ENCODE data around the gene PTGIS. TPM values are rescaled to one million over a fixed set of nuclear protein-coding genes. Genes with fewer than 3 reads are reported as not detected.

The PTGIS gene
- total RNA-seq, 1 experiment from 2014 or later = 26.9 TPM

GRCh38 chr20:49484180-49485140 lies 83.5 kb downstream of the PTGIS start:
- H3K4me3 ChIP-seq = peak overlapping the region; percentile 59
- H3K4me2 ChIP-seq = peak overlapping the region; percentile 88
- H3K4me1 ChIP-seq (replicated peaks; ENCODE audit: insufficient read depth) = 0 out of 2 replicates have a peak, but pooled peaks cover 6% of the 10 kb centered on the region
- no TSS peak for BruUV-seq (replicated peaks)
- CTCF ChIA-PET = interaction anchor here (0.5 to 1.5 kb wide), 10 partner anchors 10 to 404 kb away, joined by 3 to 9 read pairs (median 4); no protein-coding TSS in a partner anchor
- H2AFZ ChIP-seq = peak overlapping the region; percentile 74
- no peaks in the 10 kb centered on the region for H3K79me2 ChIP-seq (ENCODE audit: low read depth)
- DNase-seq = peak; percentile 64 to 80
- no peak overlapping the region for H3K27ac ChIP-seq
- no peaks in the 10 kb centered on the region for H3K36me3 ChIP-seq (ENCODE audit: low read depth)
- H3K27me3 ChIP-seq (ENCODE audit: insufficient read depth, low read depth) = peaks cover 41% of the 10 kb centered on the region
- intact Hi-C loops (cut with micrococcal nuclease; ENCODE audit: unreplicated experiment) = loop anchor here (1.0 kb wide), 1 partner anchor 150 kb away; no protein-coding TSS in a partner anchor
- H3F3A ChIP-seq (ENCODE audit: insufficient read depth, low read depth) = peaks cover 7% of the 10 kb centered on the region; the same call in 1 of the 2 replicates
- TF ChIP-seq EZH2 (IDR thresholded peaks at IDR 0.05; ENCODE audit: low read depth) (no peak), CTCF (conservative IDR thresholded peaks at IDR 0.05) (peak; percentile 86)
- no peaks in the 10 kb centered on the region for H3K9me3 ChIP-seq (ENCODE audit: insufficient read depth, low read depth)
- POLR2A ChIA-PET (ENCODE audit: unreplicated experiment) = interaction anchor here (0.5 kb wide), 1 partner anchor 1374 kb away, joined by 23 read pairs; no protein-coding TSS in a partner anchor
- no peaks in the 10 kb centered on the region for H4K20me1 ChIP-seq (ENCODE audit: insufficient read depth)
- H3K9me2 ChIP-seq (ENCODE audit: insufficient read depth) = no peaks in the 10 kb centered on the region

- peak overlapping the region; percentile 62 for H3K4me2 ChIP-seq
- H3K79me2 ChIP-seq (ENCODE audit: low read depth) = no peaks in the 10 kb centered on the region
- H3F3A ChIP-seq (ENCODE audit: insufficient read depth, low read depth) = peaks cover 7% of the 10 kb centered on the region; the same call in 1 of the 2 replicates
- no peak overlapping the region for H3K4me3 ChIP-seq
- no TSS peak for BruUV-seq (replicated peaks)
- H3K9me3 ChIP-seq (ENCODE audit: insufficient read depth, low read depth) = no peaks in the 10 kb centered on the region
- H4K20me1 ChIP-seq (ENCODE audit: insufficient read depth) = no peaks in the 10 kb centered on the region
- 0 out of 2 replicates have a peak, but pooled peaks cover 6% of the 10 kb centered on the region for H3K4me1 ChIP-seq (replicated peaks; ENCODE audit: insufficient read depth)
- no peak overlapping the region for H3K27ac ChIP-seq
- no peak for TF ChIP-seq CTCF (conservative IDR thresholded peaks at IDR 0.05)
- no peak for TF ChIP-seq EZH2 (IDR thresholded peaks at IDR 0.05; ENCODE audit: low read depth)
- ChIA-PET CTCF (interaction anchor here (0.5 to 1.5 kb wide), 7 partner anchors 13 to 427 kb away, joined by 3 to 9 read pairs (median 4); no protein-coding TSS in a partner anchor), POLR2A (ENCODE audit: unreplicated experiment) (no interaction called here)
- intact Hi-C loops (cut with micrococcal nuclease; ENCODE audit: unreplicated experiment) = loop anchor here (1.0 kb wide), 1 partner anchor 149 kb away; no protein-coding TSS in a partner anchor
- H2AFZ ChIP-seq = no peak overlapping the region
- no peaks in the 10 kb centered on the region for H3K9me2 ChIP-seq (ENCODE audit: insufficient read depth)
- peaks cover 41% of the 10 kb centered on the region for H3K27me3 ChIP-seq (ENCODE audit: insufficient read depth, low read depth)
- no peak for DNase-seq
- no peaks in the 10 kb centered on the region for H3K36me3 ChIP-seq (ENCODE audit: low read depth)
Observed at GRCh38 chr20:49483696-49484123, 84.2 kb downstream of the PTGIS start.

GRCh38 chr20:49483018-49483695 lies 84.8 kb downstream of the PTGIS start:
- Histone ChIP-seq H3K4me1 (replicated peaks; ENCODE audit: insufficient read depth) (0 out of 2 replicates have a peak, but pooled peaks cover 6% of the 10 kb centered on the region), H3F3A (ENCODE audit: insufficient read depth, low read depth) (peaks cover 7% of the 10 kb centered on the region; the same call in 1 of the 2 replicates), H2AFZ (no peak overlapping the region), H3K36me3 (ENCODE audit: low read depth) (no peaks in the 10 kb centered on the region), H3K9me3 (ENCODE audit: insufficient read depth, low read depth) (no peaks in the 10 kb centered on the region), H4K20me1 (ENCODE audit: insufficient read depth) (no peaks in the 10 kb centered on the region), H3K27me3 (ENCODE audit: insufficient read depth, low read depth) (peaks cover 41% of the 10 kb centered on the region), H3K9me2 (ENCODE audit: insufficient read depth) (no peaks in the 10 kb centered on the region), H3K79me2 (ENCODE audit: low read depth) (no peaks in the 10 kb centered on the region), H3K4me2 (peak overlapping the region; percentile 62), H3K4me3 (no peak overlapping the region), H3K27ac (no peak overlapping the region)
- DNase-seq = no peak
- ChIA-PET CTCF (interaction anchor here (0.5 to 0.7 kb wide), 3 partner anchors 113 to 427 kb away, joined by 3 to 4 read pairs (median 3); no protein-coding TSS in a partner anchor), POLR2A (ENCODE audit: unreplicated experiment) (no interaction called here)
- no TSS peak for BruUV-seq (replicated peaks)
- TF ChIP-seq CTCF (conservative IDR thresholded peaks at IDR 0.05) (no peak), EZH2 (IDR thresholded peaks at IDR 0.05; ENCODE audit: low read depth) (no peak)
- intact Hi-C loops (cut with micrococcal nuclease; ENCODE audit: unreplicated experiment) = no loop called here

Data from PC-9 (cell line).